Left renal cortex interstitium (tissue), 4 donors: Measurements from ENCODE around the gene SEPTIN1. TPM values are rescaled to one million over a fixed set of nuclear protein-coding genes. Genes with fewer than 3 reads are reported as not detected.

Experiments
- DNase-seq, 4 donors: peaks; one replicate each; pipeline ENCODE4 v3.0.0-alpha.2; 2013; ENCODE audit warnings: low read depth in 4 of 4, low spot score in 2 of 4, missing footprints in 1 of 4
- polyA plus RNA-seq, 4 donors: library from polyadenylated mRNA; unstranded; fragments of 120-200 nt; gene quantifications; one replicate each; pipeline ENCODE4 v1.2.1, GENCODE V29; 2013; ENCODE audit not compliant: insufficient read length in 4 of 4

The SEPTIN1 gene
- polyA plus RNA-seq, 4 donors: 1.5 to 3.6 (median 2.8) TPM

- DNase-seq: no peak
Measured at GRCh38 chr16:30377050-30377811, 5.1 kb downstream of the SEPTIN1 start.

- no peak for DNase-seq
Measured at GRCh38 chr16:30376461-30376902, 5.9 kb downstream of the SEPTIN1 start.

- DNase-seq: no peak
Measured at GRCh38 chr16:30375864-30376263, 6.5 kb downstream of the SEPTIN1 start.

GRCh38 chr16:30374538-30374937, 7.8 kb downstream of the SEPTIN1 start, which contains the start of gene MYL11:
Gene MYL11 (plus strand): TSS chr16:30374802. CDS start chr16:30374858, 56 bp downstream.
- no peak for DNase-seq

- no peak for DNase-seq
Measured at GRCh38 chr16:30372725-30373124, 9.6 kb downstream of the SEPTIN1 start.

GRCh38 chr16:30372038-30372712, 10.2 kb downstream of the SEPTIN1 start:
- no peak for DNase-seq

GRCh38 chr16:30371248-30371816, 11.0 kb downstream of the SEPTIN1 start:
- DNase-seq: no peak

- peak; percentile 99 to 100 (median 100) for DNase-seq
Measured at GRCh38 chr16:30370456-30371247, 11.7 kb downstream of the SEPTIN1 start, which contains the start of gene TBC1D10B. Gene TBC1D10B (minus strand): TSS chr16:30370494. CDS start chr16:30370183, 311 bp downstream.

GRCh38 chr16:30369938-30370455, 12.4 kb downstream of the SEPTIN1 start:
- DNase-seq: no peak

GRCh38 chr16:30369091-30369937, 13.0 kb downstream of the SEPTIN1 start:
- no peak for DNase-seq

- DNase-seq: no peak
Measured at GRCh38 chr16:30368792-30369090, 13.6 kb downstream of the SEPTIN1 start.

GRCh38 chr16:30368122-30368791, 14.1 kb downstream of the SEPTIN1 start:
- DNase-seq: no peak

GRCh38 chr16:30367349-30368009, 14.9 kb downstream of the SEPTIN1 start:
- no peak for DNase-seq

GRCh38 chr16:30366511-30366910, 15.8 kb downstream of the SEPTIN1 start:
- DNase-seq: no peak

- DNase-seq: no peak
Measured at GRCh38 chr16:30365200-30365599, 17.2 kb downstream of the SEPTIN1 start.

- DNase-seq: no peak
Measured at GRCh38 chr16:30361180-30361579, 21.2 kb downstream of the SEPTIN1 start.

- no peak for DNase-seq
Measured at GRCh38 chr16:30359871-30360170, 22.5 kb downstream of the SEPTIN1 start.

GRCh38 chr16:30358990-30359870, 23.1 kb downstream of the SEPTIN1 start:
- no peak for DNase-seq
